ENCODE data around the gene GPX6. TPM values are rescaled to one million over a fixed set of nuclear protein-coding genes. Genes with fewer than 3 reads are reported as not detected.

GPX6 gene
- total RNA-seq, 1 experiment from 2014 or later: not detected

DNA sequence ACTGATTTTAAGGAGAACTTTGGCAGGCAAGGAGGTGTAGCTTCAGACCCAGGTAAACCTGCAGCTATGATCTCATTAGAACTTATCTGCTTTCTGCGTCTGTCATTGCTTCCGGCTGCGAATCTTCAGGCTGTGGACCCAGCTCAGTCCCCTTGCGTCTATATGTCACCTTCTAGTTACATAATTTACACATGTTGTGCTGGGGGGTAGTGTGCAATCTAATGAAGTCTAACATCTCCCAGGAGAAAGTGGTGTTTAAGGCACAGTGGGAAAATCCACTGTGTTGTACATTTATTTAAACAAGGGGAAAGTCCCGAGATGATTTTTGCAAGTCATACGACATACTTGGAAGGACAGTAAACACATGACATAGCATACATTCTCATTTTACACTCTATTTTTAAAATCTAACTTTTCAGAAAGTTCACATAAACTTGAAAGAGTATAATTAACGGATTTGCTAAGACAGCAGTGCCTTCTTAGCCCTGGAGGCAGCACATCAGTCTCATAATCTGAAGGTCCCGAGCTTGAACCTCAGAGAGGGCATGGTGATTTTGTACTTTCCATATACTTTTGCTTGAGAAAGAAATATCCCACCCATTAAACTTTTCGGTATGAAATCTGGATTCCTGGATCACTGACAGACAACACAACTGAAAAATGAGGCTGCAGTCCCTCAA is 35.2 kb downstream of the GPX6 start:
- ChIA-PET CTCF (no interaction called here), RAD21 (ENCODE audit: low non-redundant PET in 1 of 2, low total read pairs in 2 of 2, uncharacterized antibody in 2 of 2, unreplicated experiment in 2 of 2) (no interaction called here), POLR2A (no interaction called here)
- H4K20me1 ChIP-seq (ENCODE audit: insufficient read depth): no peaks in the 10 kb centered on the region
- no peaks in the 10 kb centered on the region for H3K9me2 ChIP-seq (ENCODE audit: insufficient read depth)
- H3K4me2 ChIP-seq (ENCODE audit: low read length): no peak overlapping the region
- no peak for DNase-seq (ENCODE audit: low read depth, low spot score)
- no TSS peak for BruUV-seq (replicated peaks)
- H3K79me2 ChIP-seq (ENCODE audit: insufficient read depth, low read length): no peaks in the 10 kb centered on the region
- intact Hi-C loops (cut with micrococcal nuclease): no loop called here
- H3K27me3 ChIP-seq (ENCODE audit: insufficient read depth, low read length): no peaks in the 10 kb centered on the region
- H3K9me3 ChIP-seq (ENCODE audit: control insufficient read depth in 1 of 2, insufficient read depth in 1 of 2, low read depth in 1 of 2, low read length in 2 of 2): no peaks in the 10 kb centered on the region
- no peak overlapping the region for H3K4me3 ChIP-seq (replicated peaks in 1 of 2; ENCODE audit: low read depth in 1 of 2, low read length in 2 of 2)
- H3K4me1 ChIP-seq (ENCODE audit: control insufficient read depth in 1 of 2, insufficient read depth in 2 of 2, low read length in 2 of 2): no peaks in the 10 kb centered on the region
- no peak overlapping the region for H3K27ac ChIP-seq (ENCODE audit: low read depth, low read length)
- H3K36me3 ChIP-seq (ENCODE audit: control insufficient read depth in 1 of 2, insufficient read depth in 2 of 2, low read length in 2 of 2): no peaks in the 10 kb centered on the region
- no peak for ATAC-seq
- no peak overlapping the region for H2AFZ ChIP-seq (ENCODE audit: low read depth, low read length, poor library complexity, severe bottlenecking)
- TF ChIP-seq TCF7L2 (IDR thresholded peaks at IDR 0.05; ENCODE audit: borderline replicate concordance, extremely low read depth, insufficient read depth, insufficient read length) (no peak), EZH2 (IDR thresholded peaks at IDR 0.05) (no peak), RAD21 (IDR thresholded peaks at IDR 0.05; ENCODE audit: low read depth) (no peak), CBX3 (IDR thresholded peaks at IDR 0.05; ENCODE audit: low read depth) (no peak), SIN3A (IDR thresholded peaks at IDR 0.05; ENCODE audit: low read depth) (no peak), EZH2phosphoT487 (IDR thresholded peaks at IDR 0.05; ENCODE audit: borderline replicate concordance) (no peak), POLR2A (IDR thresholded peaks at IDR 0.05; ENCODE audit: borderline replicate concordance, extremely low read depth, insufficient read depth, insufficient read length) (no peak), ZNF274 (IDR thresholded peaks at IDR 0.05; ENCODE audit: low read depth, low read length) (no peak)
- TF ChIP-seq, protein P1, sequence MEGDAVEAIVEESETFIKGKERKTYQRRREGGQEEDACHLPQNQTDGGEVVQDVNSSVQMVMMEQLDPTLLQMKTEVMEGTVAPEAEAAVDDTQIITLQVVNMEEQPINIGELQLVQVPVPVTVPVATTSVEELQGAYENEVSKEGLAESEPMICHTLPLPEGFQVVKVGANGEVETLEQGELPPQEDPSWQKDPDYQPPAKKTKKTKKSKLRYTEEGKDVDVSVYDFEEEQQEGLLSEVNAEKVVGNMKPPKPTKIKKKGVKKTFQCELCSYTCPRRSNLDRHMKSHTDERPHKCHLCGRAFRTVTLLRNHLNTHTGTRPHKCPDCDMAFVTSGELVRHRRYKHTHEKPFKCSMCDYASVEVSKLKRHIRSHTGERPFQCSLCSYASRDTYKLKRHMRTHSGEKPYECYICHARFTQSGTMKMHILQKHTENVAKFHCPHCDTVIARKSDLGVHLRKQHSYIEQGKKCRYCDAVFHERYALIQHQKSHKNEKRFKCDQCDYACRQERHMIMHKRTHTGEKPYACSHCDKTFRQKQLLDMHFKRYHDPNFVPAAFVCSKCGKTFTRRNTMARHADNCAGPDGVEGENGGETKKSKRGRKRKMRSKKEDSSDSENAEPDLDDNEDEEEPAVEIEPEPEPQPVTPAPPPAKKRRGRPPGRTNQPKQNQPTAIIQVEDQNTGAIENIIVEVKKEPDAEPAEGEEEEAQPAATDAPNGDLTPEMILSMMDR (IDR thresholded peaks at IDR 0.05 in 2 of 3, conservative IDR thresholded peaks at IDR 0.05 in 1 of 3; ENCODE audit: borderline replicate concordance in 1 of 3, insufficient read depth in 1 of 3, low read depth in 2 of 3, low read length in 2 of 3): no peak
- TF ChIP-seq, protein P2, sequence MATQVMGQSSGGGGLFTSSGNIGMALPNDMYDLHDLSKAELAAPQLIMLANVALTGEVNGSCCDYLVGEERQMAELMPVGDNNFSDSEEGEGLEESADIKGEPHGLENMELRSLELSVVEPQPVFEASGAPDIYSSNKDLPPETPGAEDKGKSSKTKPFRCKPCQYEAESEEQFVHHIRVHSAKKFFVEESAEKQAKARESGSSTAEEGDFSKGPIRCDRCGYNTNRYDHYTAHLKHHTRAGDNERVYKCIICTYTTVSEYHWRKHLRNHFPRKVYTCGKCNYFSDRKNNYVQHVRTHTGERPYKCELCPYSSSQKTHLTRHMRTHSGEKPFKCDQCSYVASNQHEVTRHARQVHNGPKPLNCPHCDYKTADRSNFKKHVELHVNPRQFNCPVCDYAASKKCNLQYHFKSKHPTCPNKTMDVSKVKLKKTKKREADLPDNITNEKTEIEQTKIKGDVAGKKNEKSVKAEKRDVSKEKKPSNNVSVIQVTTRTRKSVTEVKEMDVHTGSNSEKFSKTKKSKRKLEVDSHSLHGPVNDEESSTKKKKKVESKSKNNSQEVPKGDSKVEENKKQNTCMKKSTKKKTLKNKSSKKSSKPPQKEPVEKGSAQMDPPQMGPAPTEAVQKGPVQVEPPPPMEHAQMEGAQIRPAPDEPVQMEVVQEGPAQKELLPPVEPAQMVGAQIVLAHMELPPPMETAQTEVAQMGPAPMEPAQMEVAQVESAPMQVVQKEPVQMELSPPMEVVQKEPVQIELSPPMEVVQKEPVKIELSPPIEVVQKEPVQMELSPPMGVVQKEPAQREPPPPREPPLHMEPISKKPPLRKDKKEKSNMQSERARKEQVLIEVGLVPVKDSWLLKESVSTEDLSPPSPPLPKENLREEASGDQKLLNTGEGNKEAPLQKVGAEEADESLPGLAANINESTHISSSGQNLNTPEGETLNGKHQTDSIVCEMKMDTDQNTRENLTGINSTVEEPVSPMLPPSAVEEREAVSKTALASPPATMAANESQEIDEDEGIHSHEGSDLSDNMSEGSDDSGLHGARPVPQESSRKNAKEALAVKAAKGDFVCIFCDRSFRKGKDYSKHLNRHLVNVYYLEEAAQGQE (IDR thresholded peaks at IDR 0.05; ENCODE audit: low read depth): no peak
- TF ChIP-seq, protein P3, sequence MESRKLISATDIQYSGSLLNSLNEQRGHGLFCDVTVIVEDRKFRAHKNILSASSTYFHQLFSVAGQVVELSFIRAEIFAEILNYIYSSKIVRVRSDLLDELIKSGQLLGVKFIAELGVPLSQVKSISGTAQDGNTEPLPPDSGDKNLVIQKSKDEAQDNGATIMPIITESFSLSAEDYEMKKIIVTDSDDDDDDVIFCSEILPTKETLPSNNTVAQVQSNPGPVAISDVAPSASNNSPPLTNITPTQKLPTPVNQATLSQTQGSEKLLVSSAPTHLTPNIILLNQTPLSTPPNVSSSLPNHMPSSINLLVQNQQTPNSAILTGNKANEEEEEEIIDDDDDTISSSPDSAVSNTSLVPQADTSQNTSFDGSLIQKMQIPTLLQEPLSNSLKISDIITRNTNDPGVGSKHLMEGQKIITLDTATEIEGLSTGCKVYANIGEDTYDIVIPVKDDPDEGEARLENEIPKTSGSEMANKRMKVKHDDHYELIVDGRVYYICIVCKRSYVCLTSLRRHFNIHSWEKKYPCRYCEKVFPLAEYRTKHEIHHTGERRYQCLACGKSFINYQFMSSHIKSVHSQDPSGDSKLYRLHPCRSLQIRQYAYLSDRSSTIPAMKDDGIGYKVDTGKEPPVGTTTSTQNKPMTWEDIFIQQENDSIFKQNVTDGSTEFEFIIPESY (IDR thresholded peaks at IDR 0.05; ENCODE audit: extremely low read depth, insufficient replicate concordance, low read length): no peak
- no peak overlapping the region for H3K9ac ChIP-seq (ENCODE audit: low read length)

Data from HCT116 (cell line).